HG02642 (cell line): ENCODE data around the gene MLPH.
"Not testable (repeated sequence)": the region's sequence is repeated elsewhere in the genome, so short reads cannot be mapped to it uniquely, and the experiment has no call there.

Experiments used
- ATAC-seq: cut with Tn5 transposase; IDR thresholded peaks from one replicate; pipeline ENCODE4 v1.9.1; 2021; ENCODE audit warnings: mild to moderate bottlenecking; ENCODE audit not compliant: unreplicated experiment, poor library complexity

Gene MLPH

DNA sequence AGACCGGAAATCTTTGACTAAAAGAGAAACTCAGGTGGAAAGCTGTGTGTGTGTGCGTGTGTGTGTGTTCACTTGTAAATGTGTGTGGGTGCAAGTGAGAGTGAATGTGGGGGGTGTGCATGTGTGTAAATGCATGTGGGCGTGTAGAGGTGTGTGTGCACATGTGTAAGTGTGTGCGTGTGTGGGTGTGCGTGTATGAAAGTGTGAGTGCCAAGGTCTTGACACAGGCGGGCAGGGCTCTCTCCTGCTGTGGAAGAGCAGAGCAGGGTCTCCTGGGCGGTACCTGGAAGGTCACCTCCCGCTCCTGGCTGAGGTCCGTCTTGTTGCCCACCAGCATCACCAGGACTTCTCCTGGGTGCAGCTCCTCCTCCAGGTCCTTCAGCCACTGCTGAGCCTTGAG lies 89.9 kb downstream of the MLPH start:
- no peak for ATAC-seq

DNA sequence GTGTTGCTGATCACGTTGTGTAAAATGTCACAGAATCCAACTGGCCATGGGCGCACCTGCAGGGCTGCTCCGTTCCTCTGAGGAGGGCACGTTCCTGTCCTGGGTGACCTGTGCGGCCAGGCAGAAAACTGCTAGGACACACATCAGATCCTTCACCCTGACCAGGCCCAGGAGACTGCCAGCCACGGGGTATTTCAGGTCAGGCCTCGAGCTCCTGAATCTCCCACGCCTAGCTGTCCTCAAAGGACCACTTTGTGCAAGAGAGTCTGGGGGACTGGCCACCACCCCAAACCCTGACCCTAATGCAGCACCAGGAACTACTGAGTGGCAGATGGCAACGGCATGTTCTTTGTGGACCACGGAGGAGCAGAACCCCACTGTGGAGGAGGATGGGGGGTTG lies 90.4 kb downstream of the MLPH start:
- no peak for ATAC-seq

DNA sequence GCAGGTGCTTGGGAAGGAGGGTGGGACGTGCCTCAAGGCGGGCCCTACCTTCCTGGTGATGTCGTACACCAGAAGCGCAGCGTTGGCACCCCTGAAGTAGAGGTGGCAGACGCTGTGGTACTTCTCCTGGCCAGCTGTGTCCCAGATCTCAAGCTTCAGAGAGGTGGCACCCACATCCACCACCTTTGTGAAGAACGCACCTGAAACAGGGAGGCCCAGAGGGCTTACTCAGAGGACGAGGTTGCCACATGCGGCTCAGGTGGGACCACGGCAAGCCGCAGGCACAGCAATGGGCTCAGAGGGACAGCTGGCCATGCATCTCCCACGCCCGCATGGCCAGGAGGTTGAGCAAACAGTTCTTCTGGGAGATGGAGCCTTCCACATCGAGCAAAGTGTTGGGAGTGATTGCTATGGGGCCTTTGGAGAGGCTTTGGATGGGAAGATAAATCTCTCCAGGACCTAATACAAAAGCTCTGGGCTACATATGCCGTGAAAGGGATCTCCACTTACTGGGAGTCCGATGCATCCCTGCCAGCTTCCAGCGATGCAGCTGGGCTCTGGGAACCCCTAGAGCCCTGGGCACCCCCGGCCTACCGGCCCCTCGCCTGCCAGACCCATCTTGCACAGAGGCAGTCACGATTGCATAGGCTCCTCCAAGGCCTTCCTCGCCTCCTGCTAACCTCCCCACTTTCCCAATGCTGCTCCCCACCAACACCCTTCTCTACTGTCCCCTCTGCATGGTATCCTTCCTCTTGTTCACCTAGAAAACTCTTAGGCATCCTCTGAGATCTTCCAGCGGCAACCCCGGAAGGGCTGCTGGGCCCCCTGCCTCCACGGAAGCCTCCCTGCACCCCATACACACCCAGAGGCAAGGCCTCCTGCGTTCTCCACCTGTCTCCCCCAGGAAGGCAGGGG lies 91.2 kb downstream of the MLPH start:
- no peak for ATAC-seq

DNA sequence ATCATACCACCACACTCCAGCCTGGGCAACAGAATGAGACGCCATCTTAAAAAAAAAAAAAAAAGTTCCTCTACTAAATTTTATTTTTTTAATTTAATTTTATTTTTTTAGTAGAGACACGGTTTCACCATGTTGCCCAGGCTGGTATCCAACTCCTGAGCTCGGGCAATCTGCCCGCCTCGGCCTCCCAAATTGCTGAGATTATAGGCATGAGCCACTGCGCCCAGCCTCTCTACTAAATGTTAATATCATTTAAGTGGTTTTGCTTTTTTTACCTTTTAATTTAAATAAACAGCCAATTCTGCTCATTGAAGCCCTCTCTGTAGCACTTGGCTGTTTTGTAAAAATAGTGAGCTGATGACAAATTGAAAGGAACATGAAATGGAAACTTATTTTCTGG lies 94.3 kb downstream of the MLPH start:
- ATAC-seq: no peak

DNA sequence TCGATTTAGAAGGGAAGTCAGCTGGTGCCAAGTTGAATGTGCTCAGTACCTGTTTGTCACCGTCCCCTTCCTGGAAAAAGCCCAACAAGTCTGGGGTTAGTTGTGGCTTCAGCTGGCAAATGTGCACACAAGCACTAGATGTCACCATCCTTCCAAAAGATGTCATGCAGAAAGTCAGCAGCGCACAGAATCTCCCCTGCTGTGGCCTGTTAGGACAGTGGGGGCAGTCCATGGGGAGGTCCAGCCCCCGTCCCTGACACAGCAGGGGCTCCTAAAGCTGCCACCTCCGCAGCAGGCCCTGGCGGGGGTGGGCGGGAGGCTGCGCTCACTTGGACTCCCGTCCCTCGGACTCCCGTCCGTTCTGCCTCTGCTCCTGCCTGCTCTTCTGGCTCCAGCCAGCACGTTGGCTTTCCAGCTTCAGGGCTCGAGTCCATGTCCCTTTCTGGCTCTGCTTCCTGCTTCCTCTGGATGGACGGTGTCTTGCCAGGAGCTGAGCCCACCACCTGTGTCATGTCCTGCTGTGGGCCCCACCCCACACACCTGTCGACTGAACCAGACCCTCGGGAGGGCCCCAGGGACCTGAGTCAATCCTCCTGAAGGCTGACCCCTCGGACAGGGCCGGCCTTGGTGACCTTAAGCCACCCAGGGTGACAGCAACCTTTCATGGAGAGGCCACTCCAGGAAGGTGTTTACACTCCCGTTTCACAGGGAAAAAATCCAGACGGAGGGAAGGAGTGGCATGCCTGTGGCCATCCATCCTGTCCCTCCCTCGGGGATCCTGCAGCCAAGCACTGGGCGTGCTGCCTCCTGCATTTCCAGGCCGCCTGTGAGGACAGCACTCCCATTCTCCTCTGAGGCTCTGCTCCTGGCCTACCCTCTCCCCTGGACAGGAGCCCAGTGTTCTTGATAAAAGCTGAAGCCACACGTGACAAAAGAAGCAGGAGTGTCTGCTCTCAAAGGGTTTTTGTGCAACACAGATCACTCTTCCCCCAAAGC lies 95.0 kb downstream of the MLPH start:
- no peak for ATAC-seq

DNA sequence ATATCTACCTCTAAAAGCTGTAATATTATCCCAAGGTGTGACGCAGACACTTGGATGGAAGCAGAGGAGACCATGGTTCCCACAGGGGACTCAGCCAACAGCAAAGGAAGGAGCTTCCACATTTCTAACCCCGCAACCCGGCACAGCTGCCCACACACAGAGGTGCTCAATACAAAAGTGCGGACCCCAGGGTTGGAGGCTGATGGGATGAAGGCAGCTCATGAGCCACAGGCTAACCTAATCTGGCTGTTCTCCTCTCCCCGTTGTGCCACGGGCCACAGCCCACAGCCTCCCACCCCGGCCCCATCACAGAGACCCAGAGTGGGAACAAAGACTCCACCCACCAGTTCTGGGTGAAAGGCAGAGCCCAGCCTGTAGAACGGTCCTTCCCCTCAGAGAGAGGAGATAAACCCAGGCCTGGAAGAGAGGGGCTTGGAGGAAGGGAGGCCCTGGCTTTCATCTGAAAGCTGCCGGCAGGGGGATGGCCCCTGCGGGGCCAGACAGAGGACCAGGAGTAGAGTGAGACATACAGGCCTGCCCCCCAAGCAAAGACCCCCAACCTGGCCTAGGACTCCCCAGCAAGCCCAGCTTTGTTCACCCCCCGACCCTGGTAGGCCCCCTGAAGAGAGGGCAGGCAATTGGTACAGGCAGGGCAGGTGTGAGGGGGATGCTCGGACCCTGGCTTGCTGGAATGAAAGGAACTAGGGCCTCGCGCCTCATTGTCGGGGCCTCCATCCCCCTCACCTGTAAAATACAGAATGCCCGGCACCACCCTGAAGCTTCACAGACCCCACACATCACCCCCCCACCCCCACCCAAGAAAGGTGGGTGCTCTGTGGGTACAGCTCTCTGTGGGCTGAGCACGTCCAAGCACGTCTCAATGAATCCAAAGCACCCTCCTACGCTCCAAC lies 96.6 kb downstream of the MLPH start:
- ATAC-seq: no peak

DNA sequence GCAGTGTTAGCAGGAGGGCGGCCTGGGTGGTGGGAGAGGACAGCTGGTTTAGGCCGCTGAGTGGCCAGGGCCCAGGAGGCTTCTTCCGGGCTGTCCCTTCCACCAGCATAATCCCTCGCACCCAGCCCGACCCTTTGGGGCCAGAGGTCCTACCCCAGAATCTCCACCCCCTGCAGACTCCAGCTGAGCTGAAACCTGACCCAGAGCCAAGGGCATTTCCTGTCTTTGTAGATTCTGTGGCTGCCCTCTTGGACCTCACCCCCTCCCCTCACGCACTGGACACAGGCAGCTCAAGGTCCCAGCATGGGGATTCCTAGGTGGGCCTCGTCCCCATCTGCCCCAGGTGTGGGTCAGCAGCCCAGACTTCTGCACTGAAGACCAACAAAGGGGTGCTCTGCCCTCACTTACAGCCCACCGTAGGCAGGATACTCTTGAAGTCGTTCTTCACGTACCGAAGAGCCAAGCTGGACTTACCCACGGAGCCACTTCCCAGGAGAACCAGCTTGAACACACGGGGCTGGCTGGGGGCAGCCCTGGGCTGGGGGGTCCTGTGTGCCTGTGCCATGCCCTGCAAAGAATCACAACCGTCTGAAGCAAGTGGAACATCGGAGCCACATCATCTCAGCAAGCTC lies 98.7 kb downstream of the MLPH start:
- ATAC-seq: no peak

DNA sequence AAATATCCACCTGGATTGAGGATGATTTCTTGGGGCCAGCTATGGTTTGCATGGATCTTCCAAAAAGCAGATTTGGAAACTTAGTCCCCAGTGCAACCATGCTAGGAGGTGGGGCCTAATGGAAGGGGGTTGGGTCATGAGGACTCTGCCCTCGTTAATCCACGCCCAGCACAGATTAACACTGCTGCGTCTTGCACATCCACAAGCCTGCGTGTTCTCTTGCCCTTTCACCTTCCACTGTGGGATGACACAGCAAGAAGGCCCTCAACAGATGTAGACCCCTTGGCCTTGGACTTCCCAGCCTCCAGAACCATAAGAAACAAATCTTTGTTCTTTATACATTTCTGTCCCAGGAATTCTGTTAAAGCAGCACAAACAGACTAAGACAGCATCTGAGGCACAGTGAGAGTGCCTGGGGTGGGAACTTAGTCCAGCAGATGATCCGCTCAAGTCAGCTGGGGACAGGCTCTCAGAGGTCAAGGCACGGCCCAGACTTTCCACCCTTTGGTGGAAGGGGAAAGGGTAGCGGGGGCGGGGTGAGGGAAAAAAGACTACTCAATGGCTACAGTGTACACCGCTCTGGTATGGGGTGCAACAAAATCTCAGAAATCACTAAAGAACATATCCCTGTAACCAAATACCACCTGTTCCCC lies 101.1 kb downstream of the MLPH start:
- ATAC-seq: no peak

DNA sequence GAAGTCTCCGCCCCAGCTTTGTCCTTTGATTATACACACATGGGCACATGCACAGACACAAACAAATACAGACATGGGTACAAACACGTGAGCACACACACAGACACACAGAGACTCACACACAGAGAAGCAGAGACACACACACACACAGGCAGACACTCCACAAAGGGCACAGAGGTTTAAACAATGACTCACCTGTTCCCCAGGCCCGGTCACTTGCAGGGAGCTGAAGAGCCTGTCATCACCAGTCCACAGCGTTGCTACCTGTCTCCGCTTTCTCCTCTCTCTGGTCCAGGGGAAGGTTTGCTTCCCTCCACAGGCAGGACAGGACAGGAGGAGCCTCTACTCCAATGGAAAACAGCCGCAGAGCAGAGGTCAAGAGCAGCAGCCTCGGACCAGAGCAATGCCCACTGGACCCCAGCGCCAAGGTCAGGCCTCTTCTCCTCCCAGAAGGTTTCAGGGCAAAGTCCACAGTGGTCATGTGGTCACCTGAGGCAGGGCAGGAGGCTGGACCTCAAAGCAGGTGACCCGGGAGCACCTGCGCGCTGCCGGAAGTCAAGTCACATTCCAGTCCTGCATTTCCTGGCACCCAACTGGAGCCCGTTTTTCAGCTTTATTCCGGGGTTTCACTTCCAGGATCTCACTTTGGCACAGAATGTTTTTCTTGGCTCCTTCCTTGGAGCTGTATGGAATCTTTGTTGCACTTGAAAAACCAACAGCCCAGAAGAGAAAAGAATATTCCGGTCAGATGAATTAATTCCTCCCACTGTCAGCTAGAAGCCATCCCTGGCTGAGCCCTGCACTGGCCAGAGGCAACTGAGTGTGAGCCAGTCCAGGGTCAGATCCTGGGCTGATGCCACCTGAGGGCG lies 103.5 kb downstream of the MLPH start, which contains the start of gene RAB17:
RAB17 (minus strand) TSS at position 463 of the 869 bp plus-strand sequence. CDS start 4,580 bp downstream, outside the sequence.
- ATAC-seq: no peak

DNA sequence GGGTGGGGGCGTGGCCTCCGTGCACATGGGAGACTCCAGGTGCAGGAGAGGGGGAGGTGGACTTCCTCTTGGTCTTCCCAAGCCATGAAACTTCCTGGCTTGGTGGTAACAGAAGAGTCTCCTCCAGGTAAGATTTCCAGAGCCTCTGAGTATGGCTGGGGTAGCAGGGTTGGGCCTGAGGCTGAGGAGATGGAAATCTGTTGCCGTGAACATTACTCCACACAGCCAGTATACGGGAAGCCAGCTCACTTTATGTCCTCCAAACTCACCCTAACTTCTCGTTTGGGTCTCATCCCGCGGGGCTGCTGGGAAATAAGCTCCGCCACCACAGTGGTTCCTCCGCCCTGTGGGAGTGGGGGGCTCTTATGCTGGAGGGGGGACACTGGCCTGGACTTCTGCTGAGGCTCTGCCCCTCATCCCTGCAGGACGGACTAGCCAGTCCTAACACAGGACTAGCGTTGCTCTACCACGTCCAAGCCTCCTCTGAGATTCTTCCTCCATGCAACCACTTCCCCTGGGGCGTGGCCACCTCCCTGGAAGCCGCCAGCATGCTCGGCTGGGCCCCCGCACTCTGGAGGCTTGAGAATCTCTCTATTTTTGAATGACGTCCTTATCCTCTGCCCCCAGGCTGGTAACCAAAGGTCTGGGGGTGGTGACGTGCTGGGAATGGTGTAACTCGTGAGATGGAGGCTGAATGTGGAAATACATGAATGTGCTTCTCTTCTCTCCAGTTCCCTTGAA lies 104.3 kb downstream of the MLPH start:
- ATAC-seq: no peak

DNA sequence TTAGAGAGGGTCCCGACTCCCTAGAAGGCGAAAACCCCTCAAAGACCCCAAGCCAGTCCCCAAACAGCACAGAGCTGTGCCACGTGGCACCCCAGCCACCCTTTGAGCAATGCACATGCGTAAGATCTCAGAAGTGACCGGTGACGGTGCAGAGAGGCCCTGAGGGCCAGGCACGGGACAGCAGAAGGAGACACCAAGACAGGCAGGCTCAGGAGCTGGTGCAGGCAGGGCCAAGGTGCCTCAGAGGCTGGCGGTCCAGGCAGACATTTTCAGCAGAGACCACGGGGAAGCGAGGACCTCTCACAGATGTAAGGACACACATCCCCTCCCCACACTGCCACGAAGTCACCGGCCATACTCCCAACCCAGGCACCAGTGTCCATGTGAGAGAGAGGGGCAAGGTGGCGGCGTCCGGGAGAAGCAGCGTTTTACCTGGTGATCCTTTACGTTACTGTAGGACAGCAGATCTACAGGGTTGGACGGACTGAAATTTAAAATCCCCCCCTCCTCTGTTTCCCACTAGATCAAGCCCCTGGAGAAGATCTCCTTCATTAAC lies 105.5 kb downstream of the MLPH start:
- no peak for ATAC-seq

DNA sequence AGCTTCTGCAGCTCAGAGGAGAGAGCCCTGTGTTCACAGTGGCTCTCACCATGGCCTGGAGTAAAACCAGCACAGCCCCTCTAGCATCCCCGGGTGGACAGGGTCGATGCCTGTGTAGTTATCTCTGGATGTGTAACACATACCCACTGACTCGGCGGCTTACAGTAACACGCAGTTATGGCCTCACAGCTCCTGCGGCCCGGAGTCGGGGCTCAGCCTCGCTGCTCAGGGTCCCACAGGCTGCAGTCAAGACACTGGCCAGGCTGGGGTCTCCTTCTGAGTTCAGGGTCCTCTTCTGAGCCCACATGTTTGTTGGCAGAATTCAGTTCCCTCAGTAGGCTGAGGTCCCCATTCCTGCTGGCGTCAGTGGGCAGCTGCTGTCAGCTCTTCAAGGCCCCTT lies 106.0 kb downstream of the MLPH start:
- ATAC-seq: no peak

DNA sequence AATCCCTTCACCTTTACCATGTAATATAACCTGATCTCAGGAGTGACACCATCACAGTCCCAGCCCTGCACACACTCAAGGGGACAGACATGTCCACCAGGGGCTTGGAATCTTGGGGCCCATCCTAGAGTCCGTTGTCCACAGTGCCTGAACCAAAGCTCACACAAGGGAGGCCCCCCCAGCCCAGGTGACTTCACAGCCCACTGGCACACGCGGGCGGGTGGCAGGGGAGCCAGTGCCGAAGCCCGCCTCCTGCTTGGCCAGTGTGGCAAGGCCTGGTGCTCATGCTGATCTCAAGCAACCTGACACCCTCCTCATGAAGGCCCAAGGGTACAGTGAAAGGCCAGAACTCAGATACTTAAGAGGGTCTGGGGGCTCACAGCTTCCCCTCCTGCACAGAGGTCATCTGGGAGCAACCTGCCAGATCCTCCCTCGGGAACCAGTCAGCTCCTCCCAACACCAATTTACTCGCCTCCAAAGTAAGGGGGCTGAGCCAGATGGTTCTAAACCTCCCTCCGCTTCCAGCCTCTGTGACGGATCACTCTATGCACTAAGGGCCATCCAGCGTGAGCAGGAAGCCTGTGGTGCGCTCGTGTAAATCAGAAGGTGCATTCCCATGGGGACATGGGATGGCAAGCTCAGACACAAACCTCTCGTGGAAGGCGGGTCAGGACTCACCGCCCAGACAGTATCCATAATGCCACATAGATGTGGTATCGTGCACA lies 106.7 kb downstream of the MLPH start:
- ATAC-seq: no peak

DNA sequence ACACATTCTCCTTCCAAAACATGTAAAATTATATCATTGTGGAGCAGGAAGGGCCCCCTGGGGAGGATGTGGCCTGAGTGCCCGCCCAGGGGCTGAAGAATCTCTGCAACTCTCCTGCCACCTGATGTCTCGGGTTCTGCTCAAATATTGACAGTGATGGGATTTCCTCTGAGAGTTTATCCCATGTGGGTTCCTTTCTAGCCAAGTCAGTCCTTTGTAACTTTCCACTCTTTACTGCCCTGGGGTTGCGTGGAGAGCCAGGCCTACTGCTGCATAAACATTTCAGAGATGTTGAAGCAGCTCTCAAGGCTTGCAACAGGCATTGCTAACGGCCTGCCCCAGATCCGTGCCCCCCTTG lies 107.4 kb downstream of the MLPH start:
- ATAC-seq: no peak

DNA sequence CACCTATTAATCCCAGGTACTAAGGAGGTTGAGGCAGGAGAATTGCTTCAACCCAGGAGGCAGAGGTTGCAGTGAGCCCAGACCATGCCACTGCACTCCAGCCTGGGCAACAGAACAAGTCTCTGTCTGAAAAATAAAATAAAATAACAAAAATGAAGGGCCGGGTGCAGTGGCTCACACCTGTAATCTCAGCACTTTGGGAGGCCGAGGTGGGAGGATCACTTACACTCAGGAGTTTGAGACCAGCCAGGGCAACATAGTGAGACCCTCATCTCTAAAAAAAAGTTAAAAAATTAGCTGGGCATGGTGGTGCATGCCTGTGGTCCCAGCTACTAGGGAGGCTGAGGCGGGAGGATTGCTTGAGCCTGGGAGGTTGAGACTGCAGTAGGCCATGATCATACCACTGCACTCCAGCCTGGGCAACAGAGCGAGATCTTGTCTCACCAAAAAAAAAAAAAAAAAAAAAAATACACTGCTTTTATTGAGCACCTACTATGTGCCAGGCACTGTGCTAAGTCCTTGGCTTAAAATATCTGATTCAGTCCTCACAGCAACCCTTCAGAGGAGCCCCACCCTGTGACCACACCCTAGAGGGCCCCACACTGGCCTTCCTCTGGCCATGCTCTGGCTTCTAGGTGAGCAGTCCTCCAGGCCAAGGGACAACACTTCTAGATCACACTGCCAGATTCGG lies 108.9 kb downstream of the MLPH start:
- not testable (repeated sequence) for ATAC-seq
